Effector CD8-positive, alpha-beta T cell (primary cell): ENCODE results near the gene LRCH3.
"Not testable (repeated sequence)": the region's sequence is repeated elsewhere in the genome, so short reads cannot be mapped to it uniquely, and the experiment has no call there.

Source experiments
- DNase-seq: peaks from one replicate; lab custom pipeline; 2025; lab: John Stamatoyannopoulos, UW

LRCH3 gene

DNA sequence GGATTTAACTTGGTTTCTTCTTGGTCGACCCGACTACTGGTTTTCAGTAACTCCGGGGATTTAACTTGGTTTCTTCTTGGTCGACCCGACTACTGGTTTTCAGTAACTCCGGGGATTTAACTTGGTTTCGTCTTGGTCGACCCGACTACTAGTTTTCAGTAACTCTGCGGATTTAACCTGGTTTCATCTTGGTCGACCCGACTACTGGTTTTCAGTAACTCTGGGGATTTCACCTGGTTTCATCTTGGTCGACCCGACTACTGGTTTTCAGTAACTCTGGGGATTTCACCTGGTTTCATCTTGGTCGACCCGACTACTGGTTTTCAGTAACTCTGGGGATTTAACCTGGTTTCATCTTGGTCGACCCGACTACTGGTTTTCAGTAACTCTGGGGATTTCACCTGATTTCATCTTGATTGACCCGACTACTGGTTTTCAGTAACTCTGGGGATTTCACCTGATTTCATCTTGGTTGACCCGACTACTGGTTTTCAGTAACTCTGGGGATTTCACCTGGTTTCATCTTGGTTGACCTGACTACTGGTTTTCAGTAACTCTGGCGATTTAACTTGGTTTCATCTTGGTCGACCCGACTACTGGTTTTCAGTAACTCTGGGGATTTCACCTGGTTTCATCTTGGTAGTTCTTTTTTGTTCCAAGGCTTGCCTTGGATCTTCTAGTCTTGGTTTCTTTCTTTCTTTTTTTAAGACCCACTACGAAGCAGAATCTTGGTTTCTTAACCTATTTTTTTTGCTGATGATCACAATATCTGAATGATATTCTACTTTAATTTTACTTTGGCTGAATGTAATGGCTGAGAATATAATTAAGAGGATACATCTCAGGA, 130.6 kb downstream of the LRCH3 start:
- DNase-seq = not testable (repeated sequence)

- no peak for DNase-seq
These were observed 135.4 kb downstream of the LRCH3 start for GRCh38 chr3:197926418-197926817.

DNA sequence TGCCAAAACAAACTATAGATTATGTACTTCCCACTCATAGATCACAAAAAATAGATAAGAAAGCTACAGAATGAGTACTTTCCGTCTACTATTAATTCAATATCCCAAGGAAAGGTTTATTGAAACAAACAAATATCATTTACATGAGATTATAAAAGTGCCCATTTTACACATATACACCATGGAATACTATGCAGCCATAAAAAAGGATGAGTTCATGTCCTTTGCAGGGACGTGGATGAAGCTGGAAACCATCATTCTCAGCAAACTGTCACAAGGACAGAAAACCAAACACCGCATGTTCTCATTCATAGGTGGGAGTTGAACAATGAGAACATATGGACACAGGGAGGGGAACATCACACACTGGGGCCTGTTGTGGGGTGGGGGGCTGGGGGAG, 136.5 kb downstream of the LRCH3 start:
- not testable (repeated sequence) for DNase-seq

DNA sequence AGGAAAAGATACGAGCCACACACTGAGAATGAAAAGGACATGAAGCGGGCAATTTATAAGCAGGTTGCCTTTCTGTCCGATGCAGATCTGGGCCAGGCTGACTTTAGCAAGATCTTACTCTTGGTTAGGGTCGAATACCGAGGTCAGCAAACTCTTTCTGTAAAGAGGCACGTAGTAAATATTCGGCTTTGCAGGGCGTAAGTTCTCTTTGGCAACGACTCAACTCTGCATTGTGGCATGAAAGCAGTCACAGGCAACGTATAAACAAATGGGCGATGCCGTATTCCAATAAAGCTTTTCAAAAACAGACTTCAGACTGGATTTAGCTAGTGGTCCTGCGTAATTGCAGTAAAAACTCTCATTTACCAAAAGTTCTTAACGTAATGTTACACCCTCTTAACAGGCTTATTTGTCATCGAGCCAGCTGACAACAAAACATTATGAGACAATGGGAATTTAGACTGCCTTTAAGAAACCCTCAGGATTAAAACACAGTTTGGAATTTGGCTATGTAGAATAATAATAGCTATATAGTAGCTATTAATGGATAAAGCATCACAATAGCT, 145.8 kb downstream of the LRCH3 start:
- no peak for DNase-seq
